ENCODE measurements around the gene AFF1.
A peak's percentile ranks its signal among the peaks of the same experiment; 100 is the strongest.

AFF1 gene

GRCh38 chr4:87029356-87029755 lies 94.5 kb downstream of the AFF1 start:
- no peak overlapping the region for H3K4me3 ChIP-seq (ENCODE audit: control insufficient read depth, low read depth, low read length)
- TF ChIP-seq, protein P1, sequence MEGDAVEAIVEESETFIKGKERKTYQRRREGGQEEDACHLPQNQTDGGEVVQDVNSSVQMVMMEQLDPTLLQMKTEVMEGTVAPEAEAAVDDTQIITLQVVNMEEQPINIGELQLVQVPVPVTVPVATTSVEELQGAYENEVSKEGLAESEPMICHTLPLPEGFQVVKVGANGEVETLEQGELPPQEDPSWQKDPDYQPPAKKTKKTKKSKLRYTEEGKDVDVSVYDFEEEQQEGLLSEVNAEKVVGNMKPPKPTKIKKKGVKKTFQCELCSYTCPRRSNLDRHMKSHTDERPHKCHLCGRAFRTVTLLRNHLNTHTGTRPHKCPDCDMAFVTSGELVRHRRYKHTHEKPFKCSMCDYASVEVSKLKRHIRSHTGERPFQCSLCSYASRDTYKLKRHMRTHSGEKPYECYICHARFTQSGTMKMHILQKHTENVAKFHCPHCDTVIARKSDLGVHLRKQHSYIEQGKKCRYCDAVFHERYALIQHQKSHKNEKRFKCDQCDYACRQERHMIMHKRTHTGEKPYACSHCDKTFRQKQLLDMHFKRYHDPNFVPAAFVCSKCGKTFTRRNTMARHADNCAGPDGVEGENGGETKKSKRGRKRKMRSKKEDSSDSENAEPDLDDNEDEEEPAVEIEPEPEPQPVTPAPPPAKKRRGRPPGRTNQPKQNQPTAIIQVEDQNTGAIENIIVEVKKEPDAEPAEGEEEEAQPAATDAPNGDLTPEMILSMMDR (conservative IDR thresholded peaks at IDR 0.05; ENCODE audit: control insufficient read depth, insufficient read depth, low read depth, low read length): no peak
- no peak for DNase-seq (ENCODE audit: low read depth)

DNA sequence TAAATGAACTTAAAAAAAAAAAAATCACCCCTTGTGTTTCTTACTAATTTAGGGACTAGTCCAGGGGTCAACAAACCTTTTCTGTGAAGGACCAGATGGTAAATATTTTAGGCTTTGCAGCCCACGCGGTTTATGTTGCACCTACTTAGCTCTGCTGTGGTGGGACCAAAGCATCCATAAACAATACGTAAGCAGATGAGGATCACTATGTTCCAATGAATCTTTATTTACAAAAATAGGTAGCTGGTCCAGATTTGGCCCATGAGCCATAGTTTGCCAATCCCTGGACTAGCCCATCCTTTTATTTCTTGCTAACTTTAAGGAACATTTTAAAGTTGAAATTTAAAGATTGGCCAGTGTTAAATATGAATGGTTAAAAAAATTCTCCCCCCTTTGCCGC lies 95.3 kb downstream of the AFF1 start:
- TF ChIP-seq, protein P1 (conservative IDR thresholded peaks at IDR 0.05; ENCODE audit: control insufficient read depth, insufficient read depth, low read depth, low read length): no peak
- H3K4me3 ChIP-seq (ENCODE audit: control insufficient read depth, low read depth, low read length): no peak overlapping the region

DNA sequence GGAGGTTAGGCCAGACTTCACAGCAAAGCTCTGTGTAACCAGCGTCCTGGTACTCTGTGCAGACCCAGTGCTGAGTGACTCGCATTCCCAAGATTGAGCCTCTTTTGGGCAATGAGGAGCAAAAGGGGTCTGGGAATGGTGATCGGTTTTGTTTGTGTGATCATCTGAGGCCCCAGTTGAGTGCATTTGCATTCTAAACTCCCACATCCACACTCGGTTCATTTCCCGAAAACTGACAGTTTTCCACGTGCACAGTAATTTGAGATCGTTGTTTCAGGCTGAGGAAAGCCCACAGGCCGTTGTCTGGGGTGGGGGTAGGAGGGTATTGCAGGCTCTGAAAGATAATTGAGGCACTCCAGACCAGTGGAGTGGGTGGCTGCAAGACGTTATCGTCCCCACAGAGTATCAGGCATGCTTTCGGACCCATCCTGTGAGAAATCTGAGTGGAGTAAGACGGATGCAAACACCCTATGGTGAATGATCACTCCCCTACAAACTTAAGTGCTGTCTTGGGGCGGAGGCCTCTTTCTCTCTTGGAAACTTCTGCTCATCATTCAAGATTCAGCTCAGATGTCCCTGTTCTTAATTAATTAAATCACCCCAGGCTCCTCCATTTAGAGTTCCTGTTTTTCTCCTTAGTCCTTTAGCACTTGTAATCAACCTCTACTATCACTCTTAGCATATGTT lies 96.1 kb downstream of the AFF1 start:
- TF ChIP-seq, protein P1 (conservative IDR thresholded peaks at IDR 0.05; ENCODE audit: control insufficient read depth, insufficient read depth, low read depth, low read length): no peak
- H3K4me3 ChIP-seq (ENCODE audit: control insufficient read depth, low read depth, low read length): no peak overlapping the region
- DNase-seq (ENCODE audit: low read depth): peak; percentile 24

More for the DNA sequence above, 95.3 kb downstream of the AFF1 start:
- peak; percentile 41 for DNase-seq (ENCODE audit: low read depth)

DNA sequence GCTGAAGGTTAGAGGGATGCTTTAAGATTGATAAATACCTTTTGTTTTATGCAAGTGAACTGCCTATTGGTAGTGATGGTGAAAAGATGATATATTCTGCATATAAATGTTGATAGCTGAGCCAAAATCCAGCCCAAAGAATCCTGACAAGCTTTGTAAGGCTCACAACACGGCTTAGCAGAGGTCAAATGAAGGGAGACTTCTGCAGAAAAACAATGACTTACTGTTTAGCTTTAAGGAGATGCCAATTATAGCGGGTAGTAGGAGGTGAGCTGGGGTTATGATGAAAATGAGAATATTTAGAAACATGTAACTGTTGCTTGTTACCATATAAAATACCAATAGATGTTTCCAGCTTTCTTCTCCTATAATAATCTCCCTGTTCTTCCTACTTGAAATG lies 97.1 kb downstream of the AFF1 start:
- DNase-seq (ENCODE audit: low read depth): no peak
- no peak overlapping the region for H3K4me3 ChIP-seq (ENCODE audit: control insufficient read depth, low read depth, low read length)
- TF ChIP-seq, protein P1 (conservative IDR thresholded peaks at IDR 0.05; ENCODE audit: control insufficient read depth, insufficient read depth, low read depth, low read length): no peak

DNA sequence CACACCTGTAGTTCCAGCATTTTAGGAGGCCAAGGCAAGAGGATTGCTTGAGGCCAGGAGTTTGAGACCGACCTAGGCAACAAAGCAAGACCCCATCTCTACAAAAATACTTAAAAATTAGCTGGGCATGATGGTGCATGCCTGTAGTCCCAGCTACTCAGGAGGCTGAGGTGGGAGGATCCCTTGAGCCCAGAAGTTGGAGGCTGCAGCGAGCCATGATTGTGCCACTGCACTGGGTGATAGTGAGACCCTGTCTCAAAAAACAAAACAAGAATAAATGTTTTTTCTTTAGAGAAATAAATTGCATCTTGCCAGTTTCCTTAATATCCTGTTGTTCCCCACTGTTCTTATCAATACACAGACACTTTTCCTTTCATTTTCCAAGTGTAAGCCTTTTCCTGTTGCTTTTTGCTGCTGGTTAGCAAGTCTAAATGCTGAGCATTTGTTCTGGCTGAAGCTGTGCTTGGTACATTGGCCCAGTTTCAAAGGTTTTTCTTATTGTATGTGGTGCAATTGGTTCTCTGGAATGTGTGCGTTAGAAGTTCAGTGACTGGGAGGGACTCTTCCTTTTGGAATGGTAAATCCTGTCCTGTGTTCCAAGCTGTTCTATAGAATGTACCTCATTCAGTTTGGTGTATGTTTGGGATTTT lies 98.2 kb downstream of the AFF1 start:
- no peak overlapping the region for H3K4me3 ChIP-seq (ENCODE audit: control insufficient read depth, low read depth, low read length)
- TF ChIP-seq, protein P1 (conservative IDR thresholded peaks at IDR 0.05; ENCODE audit: control insufficient read depth, insufficient read depth, low read depth, low read length): no peak
- peak; percentile 83 for DNase-seq (ENCODE audit: low read depth)

DNA sequence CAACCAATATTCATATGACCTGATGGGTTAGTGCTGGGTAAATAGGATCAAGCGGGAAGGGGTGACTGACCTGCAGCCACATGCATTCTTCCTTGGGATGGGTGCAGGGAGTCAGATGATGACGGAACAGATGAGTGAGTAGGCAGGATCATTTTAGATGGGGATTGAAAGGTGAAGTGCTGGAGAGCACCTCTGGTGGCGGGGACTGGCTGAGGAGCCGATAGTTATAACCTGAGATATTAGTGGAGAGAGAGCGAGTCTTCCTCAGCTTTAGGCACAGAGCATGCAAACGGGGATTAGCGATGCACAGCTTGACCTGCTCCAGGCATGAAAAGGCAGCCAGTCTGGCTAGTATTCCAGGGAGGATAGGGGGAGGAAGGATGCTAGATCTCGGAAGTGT lies 99.1 kb downstream of the AFF1 start:
- TF ChIP-seq, protein P1 (conservative IDR thresholded peaks at IDR 0.05; ENCODE audit: control insufficient read depth, insufficient read depth, low read depth, low read length): no peak
- no peak overlapping the region for H3K4me3 ChIP-seq (ENCODE audit: control insufficient read depth, low read depth, low read length)

More for the DNA sequence above, 99.1 kb downstream of the AFF1 start:
- DNase-seq (ENCODE audit: low read depth): no peak
